GM18498 (cell line): ENCODE data around the gene EGFLAM.

Experiments used
- ATAC-seq: cut with Tn5 transposase; IDR thresholded peaks from one replicate; pipeline ENCODE4 v1.9.1; 2021; ENCODE audit warnings: mild to moderate bottlenecking, moderate library complexity; ENCODE audit not compliant: unreplicated experiment

Gene EGFLAM

GRCh38 chr5:38445374-38446028 is 187.1 kb downstream of the EGFLAM start:
- no peak for ATAC-seq

GRCh38 chr5:38446029-38446522 is 187.7 kb downstream of the EGFLAM start:
- no peak for ATAC-seq

- no peak for ATAC-seq
Observed at GRCh38 chr5:38447056-38447455, 188.7 kb downstream of the EGFLAM start.

GRCh38 chr5:38447786-38448185 is 189.4 kb downstream of the EGFLAM start:
- ATAC-seq: no peak

GRCh38 chr5:38448568-38449350 is 190.4 kb downstream of the EGFLAM start:
- no peak for ATAC-seq

GRCh38 chr5:38450627-38451026 is 192.3 kb downstream of the EGFLAM start:
- no peak for ATAC-seq

GRCh38 chr5:38451074-38451725 is 192.8 kb downstream of the EGFLAM start:
- ATAC-seq: no peak

- no peak for ATAC-seq
Observed at GRCh38 chr5:38452201-38452600, 193.8 kb downstream of the EGFLAM start.

GRCh38 chr5:38453506-38453905 is 195.1 kb downstream of the EGFLAM start:
- peak; percentile 97 for ATAC-seq

- peak; percentile 11 for ATAC-seq
Observed at GRCh38 chr5:38453921-38454320, 195.6 kb downstream of the EGFLAM start.

GRCh38 chr5:38455796-38456330 is 197.5 kb downstream of the EGFLAM start:
- peak; percentile 56 for ATAC-seq

GRCh38 chr5:38456657-38457399 is 198.5 kb downstream of the EGFLAM start:
- ATAC-seq: no peak

- no peak for ATAC-seq
Observed at GRCh38 chr5:38458174-38458573, 199.8 kb downstream of the EGFLAM start.

GRCh38 chr5:38462976-38463633 is 204.7 kb downstream of the EGFLAM start:
- no peak for ATAC-seq

- no peak for ATAC-seq
Observed at GRCh38 chr5:38463634-38464521, 205.5 kb downstream of the EGFLAM start.

- no peak for ATAC-seq
Observed at GRCh38 chr5:38465061-38465460, 206.7 kb downstream of the EGFLAM start.

GRCh38 chr5:38465702-38466423 is 207.5 kb downstream of the EGFLAM start:
- ATAC-seq: no peak

GRCh38 chr5:38466424-38467189 is 208.2 kb downstream of the EGFLAM start:
- ATAC-seq: no peak
